Renal cortical epithelial cell (primary cell): ENCODE results near the gene BAIAP2. TPM values are rescaled to one million over a fixed set of nuclear protein-coding genes. Genes with fewer than 3 reads are reported as not detected.

Source experiments
- DNase-seq: peaks from one replicate; pipeline ENCODE4 v3.0.0-alpha.2; 2011; ENCODE audit warnings: low read depth
- total RNA-seq: library from RNA; depleted of rRNA; stranded (reverse); fragments of >200 nt; gene quantifications from 2 replicates; pipeline ENCODE4 v1.2.3, GENCODE V29; 2014

BAIAP2 gene
- total RNA-seq, 1 donor from 2014 or later: 55.2 TPM

DNA sequence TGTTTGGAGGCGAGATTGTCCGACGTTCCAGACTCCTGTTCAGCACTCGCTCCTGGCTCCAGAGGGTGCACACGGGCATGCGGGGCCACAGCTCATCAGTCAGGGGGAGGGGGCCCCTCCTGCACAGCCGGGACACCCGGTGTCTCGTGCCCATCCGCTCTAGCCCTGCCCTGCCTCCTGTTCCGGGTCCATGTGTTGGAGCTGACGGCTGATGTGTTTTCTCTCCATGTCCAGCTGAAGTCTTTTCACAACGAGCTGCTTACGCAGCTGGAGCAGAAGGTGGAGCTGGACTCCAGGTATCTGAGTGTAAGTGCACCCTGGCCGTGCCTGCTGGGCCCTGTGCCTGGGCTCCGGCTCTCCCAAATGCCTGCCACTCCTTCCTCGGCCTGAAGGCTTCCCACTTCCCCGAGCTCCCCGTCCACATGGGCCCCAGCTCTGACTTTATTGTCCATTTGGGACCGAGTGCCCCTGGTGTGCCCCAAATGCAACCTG, 50.5 kb downstream of the BAIAP2 start:
- DNase-seq: no peak

- DNase-seq: no peak
These were observed 52.0 kb downstream of the BAIAP2 start for GRCh38 chr17:81086789-81087551.

- no peak for DNase-seq
These were observed 55.6 kb downstream of the BAIAP2 start for GRCh38 chr17:81090361-81091136.

DNA sequence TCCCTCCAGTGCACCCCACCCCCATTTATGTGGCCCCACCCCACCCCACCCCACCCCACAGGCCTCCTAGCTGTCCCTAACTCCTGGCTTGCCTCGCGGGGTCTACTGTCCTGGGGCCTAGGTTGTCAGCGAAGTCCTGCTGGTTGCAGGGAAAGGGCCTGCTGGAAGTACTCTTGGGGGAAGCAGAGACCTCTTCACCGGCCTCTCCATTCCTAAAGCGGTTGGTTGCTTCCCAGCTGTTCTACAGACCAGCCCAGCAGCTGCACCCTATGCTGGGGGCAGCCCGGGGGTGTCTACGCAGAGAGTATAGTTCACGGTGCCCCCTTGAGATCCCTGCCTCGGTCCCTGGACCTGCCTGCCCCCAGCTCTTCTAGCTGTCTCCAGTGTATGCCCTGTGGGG, 56.2 kb downstream of the BAIAP2 start:
- no peak for DNase-seq

DNA sequence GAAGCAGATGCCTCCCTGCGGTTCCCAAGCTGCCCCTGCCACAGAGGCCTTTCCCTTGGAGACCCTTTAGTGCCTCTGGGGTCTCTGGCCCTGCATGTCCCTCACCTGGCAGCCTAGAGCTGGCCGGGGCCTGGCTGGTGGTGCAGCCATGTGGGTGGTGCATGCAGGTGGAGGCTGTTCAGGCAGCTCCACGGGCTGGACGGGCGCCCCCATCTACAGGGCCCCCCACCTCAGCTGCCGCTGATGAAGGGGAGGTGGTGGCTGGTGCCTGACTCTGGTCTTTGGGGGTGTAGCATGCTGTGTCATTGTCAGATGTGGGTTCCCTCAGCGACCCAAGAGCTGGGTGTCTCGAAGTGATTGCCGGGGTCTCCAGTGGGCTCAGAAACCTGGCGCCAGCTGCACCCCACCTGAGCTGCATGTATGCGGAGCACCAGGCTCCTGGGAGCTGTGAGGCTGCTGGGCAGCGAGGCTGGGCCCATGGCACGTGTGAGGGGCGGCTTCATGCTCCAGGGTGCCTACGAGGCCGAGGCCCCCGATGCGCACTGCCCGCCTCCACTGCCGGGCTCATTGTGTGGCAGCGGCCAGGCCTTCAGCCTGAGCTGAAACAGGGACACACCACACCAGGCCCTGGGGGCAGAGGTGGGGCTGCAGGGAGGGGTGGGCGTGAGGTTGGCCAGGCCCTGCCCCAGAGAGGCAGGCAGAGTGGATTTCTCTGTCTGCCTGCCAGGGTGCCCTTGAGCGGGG, 57.0 kb downstream of the BAIAP2 start:
- no peak for DNase-seq

DNA sequence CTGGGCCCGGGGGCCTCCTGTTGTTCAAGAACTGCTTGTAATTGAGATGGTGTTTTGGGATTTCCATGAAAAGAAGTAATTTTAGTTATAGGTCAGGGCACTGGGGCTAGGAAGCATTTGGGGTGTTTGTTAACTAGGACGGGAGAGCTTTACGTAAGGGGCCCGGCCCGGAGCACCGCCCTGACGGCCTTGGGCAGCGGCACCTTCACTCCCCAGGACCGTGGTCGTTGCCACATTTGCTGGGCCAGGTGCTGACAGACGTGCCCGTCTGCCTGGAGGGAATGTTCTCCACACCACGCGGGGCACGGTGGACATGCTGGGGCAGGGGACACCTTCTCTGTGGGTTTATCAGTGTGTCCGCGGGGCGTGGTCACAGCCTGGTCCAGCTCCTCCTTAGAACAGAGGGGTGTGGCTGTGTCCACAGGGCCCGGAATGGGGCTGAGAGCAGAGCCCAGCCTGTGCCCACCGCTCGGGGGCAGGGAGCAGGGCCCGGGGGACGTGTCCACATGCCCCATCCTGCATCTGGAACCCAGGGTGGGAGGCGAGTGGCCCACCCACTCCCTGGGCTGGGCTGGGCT, 57.7 kb downstream of the BAIAP2 start:
- DNase-seq: no peak

- DNase-seq: no peak
These were observed 58.9 kb downstream of the BAIAP2 start for GRCh38 chr17:81093619-81094508.

DNA sequence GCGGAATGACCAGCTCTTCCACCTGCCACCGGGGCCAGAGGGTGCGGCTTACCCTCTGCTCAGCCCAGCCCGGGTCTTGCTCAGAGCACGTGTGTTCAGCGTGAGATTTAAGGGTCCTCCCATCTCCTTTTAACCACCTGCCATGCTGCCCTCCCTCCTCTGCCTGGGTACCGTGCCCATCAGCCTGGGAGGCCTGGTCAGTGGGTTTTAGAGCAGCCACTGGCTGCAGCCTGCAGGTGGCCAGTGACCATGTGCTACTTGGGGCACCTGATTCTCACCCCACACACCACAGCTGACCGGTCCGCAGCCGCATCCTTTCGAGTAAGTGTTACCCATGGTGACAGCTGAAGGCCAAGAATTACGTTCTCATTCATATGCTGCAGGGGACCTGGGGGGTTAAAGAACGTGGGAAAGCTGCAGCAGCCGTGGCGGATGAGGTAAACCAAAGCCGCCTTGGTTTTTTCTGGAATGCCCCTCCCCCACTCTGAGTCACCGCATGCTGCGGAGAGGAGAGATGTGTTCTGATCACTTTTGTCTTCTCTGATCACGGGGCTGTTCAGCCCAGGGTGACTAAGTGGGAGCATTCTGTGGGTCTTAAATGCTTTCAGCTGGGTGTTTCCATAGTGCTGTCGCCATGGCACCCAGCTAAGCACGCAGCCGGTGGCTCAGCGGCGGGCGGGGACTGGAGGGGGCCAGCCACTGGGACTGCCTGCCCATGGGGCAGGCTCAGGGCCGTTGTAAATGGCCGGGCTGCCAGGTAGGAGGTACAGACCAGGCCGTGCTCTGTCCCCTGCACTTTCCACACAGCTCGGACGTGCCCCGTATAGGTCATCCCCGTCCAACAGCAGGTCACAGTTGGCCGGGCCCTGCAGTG, 59.8 kb downstream of the BAIAP2 start:
- peak; percentile 100 for DNase-seq

- DNase-seq: no peak
These were observed 60.4 kb downstream of the BAIAP2 start for GRCh38 chr17:81095383-81095762.

DNA sequence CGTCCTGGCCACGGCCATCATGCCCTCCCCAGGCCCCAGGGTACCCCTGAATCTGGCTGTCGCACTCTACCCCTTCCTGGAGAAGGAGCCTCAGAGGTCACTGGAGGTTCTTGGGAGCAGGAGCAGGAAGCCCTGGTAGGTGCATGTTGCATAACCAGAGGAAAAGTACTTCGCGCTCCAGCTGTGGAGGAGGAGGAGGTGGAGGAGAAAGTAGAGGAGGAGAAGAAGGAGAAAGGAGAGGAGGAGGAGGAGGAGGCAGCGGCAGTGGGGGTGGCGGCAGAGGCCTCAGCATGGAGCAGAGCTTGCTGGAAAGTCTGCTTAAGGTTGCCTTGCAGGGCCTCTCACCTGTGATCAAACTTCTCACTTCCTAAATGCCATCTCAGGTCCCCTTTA, 61.8 kb downstream of the BAIAP2 start:
- peak; percentile 42 for DNase-seq

- peak; percentile 49 for DNase-seq
These were observed 62.4 kb downstream of the BAIAP2 start for GRCh38 chr17:81097134-81097942.

DNA sequence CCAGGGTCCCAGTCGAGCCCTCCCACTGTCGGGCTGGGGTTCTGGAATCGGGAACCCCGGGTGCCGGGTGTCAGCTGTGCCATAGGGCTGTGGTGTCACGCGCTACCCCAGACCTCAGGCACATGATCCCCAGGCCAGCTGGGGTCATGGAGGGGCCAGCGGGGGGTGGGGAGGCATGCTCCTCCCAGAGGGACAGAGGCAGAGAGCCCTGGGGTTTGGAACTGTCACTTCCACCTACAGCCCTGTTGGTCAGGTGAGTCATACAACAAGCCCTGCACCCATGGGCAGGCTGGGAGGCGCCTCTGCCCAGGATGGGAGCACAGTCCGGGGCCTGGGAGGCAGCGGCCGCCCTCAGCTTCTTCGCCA, 63.0 kb downstream of the BAIAP2 start:
- DNase-seq: peak; percentile 45

DNA sequence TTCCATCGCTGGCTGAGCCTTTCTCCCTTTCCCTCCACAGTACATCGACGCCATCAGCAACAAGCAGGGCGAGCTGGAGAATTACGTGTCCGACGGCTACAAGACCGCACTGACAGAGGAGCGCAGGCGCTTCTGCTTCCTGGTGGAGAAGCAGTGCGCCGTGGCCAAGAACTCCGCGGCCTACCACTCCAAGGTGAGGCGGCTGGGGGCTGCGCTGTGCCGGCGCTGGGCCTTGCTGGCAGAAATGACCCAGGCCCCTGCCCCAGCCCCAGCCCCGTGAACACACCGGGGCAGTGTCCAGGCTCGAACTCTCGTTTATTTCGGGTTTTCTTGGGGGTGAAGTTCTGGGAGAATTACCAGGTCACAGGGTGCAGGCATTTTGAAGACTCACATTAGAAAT, 64.9 kb downstream of the BAIAP2 start:
- DNase-seq: no peak

- DNase-seq: no peak
These were observed 65.7 kb downstream of the BAIAP2 start for GRCh38 chr17:81100668-81101067.

DNA sequence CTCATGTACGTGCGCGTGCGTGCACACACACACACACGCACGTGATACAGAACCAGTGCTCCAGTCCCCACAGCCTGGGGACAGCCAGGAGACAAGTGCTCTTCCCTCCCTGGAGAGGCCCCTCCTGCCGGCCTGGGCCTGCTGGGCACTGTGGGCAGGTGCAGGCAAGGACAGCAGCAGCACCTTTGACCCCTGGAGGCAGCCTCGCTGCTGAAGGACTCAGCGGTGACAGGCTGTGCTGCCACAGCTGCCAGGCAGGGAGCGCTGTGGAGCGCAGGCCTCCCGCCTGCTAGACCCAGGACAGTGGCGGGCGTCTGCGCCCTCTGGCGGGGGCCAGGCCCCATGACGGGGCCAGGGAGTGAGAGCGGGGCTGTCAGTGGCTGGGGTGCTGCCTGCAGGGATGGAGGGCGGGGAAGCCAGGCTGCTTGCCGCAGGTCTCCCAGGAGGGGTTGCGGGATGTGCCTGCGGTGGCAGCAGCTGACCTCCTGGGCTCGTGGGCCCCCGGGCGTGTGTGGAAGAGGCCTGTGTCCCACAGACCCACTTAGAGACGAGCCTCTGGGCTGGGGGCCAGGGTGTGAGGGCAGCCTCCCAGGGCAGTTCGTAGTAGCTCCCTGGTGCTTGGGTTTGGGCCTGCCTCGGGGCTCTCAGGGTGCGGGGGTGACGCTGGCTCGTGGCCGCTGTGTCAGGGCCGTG, 66.8 kb downstream of the BAIAP2 start:
- peak; percentile 48 for DNase-seq

- no peak for DNase-seq
These were observed 67.4 kb downstream of the BAIAP2 start for GRCh38 chr17:81102352-81102751.

DNA sequence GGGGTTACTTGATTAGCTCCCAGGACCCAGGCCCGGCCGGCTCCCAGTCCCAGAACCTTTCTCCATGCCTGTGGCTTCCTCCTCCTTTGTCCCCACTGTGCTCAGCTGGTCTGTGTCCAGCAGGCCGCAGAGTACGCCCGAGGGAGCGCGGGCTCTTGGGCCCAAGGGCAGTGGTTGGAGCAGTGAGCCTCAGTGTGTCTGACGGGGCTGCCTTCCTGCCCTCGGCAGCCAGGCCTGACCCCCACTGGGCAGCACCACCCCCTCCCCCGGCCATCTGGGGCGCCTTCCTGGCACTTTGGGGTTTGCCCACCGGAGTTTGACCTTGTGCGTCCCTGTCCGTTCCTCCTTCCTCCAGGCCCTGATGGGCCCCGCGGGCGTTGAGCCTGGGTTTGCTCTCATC, 67.9 kb downstream of the BAIAP2 start:
- DNase-seq: no peak

DNA sequence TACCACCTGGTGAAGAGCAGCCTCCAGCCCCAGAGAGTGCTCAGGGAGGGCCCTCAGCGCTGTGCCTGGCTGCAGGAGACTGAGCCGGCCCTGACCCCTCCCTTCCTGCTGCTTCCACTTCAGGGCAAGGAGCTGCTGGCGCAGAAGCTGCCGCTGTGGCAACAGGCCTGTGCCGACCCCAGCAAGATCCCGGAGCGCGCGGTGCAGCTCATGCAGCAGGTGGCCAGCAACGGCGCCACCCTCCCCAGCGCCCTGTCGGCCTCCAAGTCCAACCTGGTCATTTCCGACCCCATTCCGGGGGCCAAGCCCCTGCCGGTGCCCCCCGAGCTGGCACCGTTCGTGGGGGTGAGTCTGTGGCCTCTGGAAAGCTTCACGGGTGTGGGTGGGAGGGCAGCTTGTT, 68.4 kb downstream of the BAIAP2 start:
- DNase-seq: no peak

DNA sequence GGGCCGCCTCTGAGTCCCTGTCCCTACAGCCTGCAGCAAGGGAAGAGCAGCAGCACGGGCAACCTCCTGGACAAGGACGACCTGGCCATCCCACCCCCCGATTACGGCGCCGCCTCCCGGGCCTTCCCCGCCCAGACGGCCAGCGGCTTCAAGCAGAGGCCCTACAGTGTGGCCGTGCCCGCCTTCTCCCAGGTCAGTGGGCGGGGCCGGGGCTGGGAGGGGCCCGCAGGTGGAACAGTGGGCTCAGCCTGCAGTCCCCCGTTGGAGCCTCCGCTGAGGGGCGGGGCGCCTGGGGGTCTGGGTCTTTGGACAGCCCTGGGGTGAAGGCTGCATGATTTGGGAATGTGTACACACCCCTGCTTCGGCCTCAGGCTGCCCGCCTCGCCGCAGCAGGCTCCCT, 71.8 kb downstream of the BAIAP2 start:
- DNase-seq: no peak
